GM12891 (cell line): Measurements from ENCODE around the gene ZNF57.

Experiments
- PAX5 ChIP-seq: IDR thresholded peaks from 2 replicates; pipeline ENCODE4 v1.6.1; 2011; ENCODE audit warnings: low read length, moderate library complexity, mild to moderate bottlenecking; ENCODE audit not compliant: insufficient read depth, severe bottlenecking
- POLR2A ChIP-seq: IDR thresholded peaks from 2 replicates; pipeline ENCODE4 v1.6.1; 2011; ENCODE audit warnings: low read depth, low read length, control low read depth
- POLR2AphosphoS5 ChIP-seq: IDR thresholded peaks from 2 replicates; pipeline ENCODE4 v1.6.1; 2011; ENCODE audit warnings: low read depth, low read length, control low read depth
- POU2F2 ChIP-seq: IDR thresholded peaks from 2 replicates; pipeline ENCODE4 v1.6.1; 2011; ENCODE audit warnings: low read depth, mild to moderate bottlenecking, control low read depth, low read length, moderate library complexity
- SPI1 ChIP-seq: IDR thresholded peaks from 2 replicates; pipeline ENCODE4 v1.6.1; 2011; ENCODE audit warnings: low read depth, low read length, control low read depth
- TAF1 ChIP-seq: IDR thresholded peaks from 2 replicates; pipeline ENCODE4 v1.6.1; 2011; ENCODE audit warnings: low read depth, low read length, control low read depth

DNA sequence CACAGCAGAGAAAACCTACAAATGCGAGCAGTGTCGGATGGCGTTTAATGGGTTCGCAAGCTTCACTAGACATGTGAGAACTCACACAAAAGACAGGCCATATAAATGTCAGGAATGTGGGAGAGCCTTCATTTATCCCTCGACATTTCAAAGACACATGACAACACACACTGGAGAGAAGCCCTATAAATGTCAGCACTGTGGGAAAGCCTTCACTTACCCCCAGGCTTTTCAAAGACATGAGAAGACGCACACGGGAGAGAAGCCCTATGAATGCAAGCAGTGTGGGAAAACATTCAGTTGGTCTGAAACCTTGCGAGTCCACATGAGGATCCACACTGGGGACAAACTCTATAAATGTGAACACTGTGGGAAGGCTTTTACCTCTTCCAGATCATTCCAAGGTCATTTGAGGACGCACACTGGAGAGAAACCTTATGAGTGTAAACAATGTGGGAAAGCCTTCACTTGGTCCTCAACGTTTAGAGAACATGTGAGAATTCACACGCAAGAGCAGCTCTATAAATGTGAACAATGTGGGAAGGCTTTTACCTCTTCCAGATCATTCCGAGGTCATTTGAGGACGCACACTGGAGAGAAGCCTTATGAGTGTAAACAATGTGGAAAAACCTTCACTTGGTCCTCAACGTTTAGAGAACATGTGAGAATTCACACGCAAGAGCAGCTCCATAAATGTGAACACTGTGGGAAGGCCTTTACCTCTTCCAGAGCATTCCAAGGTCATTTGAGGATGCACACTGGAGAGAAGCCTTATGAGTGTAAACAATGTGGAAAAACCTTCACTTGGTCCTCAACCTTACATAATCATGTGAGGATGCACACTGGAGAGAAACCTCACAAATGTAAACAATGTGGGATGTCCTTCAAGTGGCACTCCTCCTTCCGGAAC, 16.8 kb downstream of the ZNF57 start:
- no peak for TF ChIP-seq POLR2A
- TF ChIP-seq POU2F2, result no peak
- no peak for TF ChIP-seq POLR2AphosphoS5
- no peak for TF ChIP-seq TAF1
- TF ChIP-seq SPI1, result no peak
- TF ChIP-seq PAX5, result no peak
